ENCODE measurements around the gene ADGRG4. TPM values are rescaled to one million over a fixed set of nuclear protein-coding genes. Genes with fewer than 3 reads are reported as not detected.

Gene ADGRG4
- total RNA-seq, 1 experiment from 2014 or later, result not detected

GRCh38 chrX:136328933-136329332 is 28.2 kb downstream of the ADGRG4 start:
- ChIA-PET POLR2A (ENCODE audit: low non-redundant PET) (no interaction called here), CTCF (no interaction called here)
- no TSS peak for BruUV-seq (replicated peaks)
- Histone ChIP-seq H3K27ac (ENCODE audit: low read depth, low read length, poor library complexity, severe bottlenecking) (no peak overlapping the region), H3K4me1 (ENCODE audit: insufficient read depth, low read length, poor library complexity, severe bottlenecking) (no peaks in the 10 kb centered on the region), H3K9me3 (ENCODE audit: low read depth, low read length, poor library complexity, severe bottlenecking) (no peaks in the 10 kb centered on the region), H3K4me3 (ENCODE audit: low read depth, low read length, poor library complexity, severe bottlenecking) (no peak overlapping the region), H3K36me3 (ENCODE audit: insufficient read depth, low read length, poor library complexity, severe bottlenecking) (no peaks in the 10 kb centered on the region), H3K27me3 (replicated peaks; ENCODE audit: insufficient read depth, low read depth, low read length, poor library complexity) (no peaks in the 10 kb centered on the region)
- intact Hi-C loops (cut with micrococcal nuclease; ENCODE audit: unreplicated experiment), result no loop called here
- no peak for TF ChIP-seq EZH2 (IDR thresholded peaks at IDR 0.05; ENCODE audit: borderline replicate concordance, low read depth, low read length, poor library complexity, severe bottlenecking)
- no peak for TF ChIP-seq CTCF (conservative IDR thresholded peaks at IDR 0.05; ENCODE audit: low read depth, low read length)
- no peak for DNase-seq (ENCODE audit: low spot score)

- Histone ChIP-seq H3K36me3 (ENCODE audit: insufficient read depth, low read length, poor library complexity, severe bottlenecking) (no peaks in the 10 kb centered on the region), H3K4me1 (ENCODE audit: insufficient read depth, low read length, poor library complexity, severe bottlenecking) (no peaks in the 10 kb centered on the region), H3K9me3 (ENCODE audit: low read depth, low read length, poor library complexity, severe bottlenecking) (no peaks in the 10 kb centered on the region), H3K27me3 (replicated peaks; ENCODE audit: insufficient read depth, low read depth, low read length, poor library complexity) (no peaks in the 10 kb centered on the region), H3K27ac (ENCODE audit: low read depth, low read length, poor library complexity, severe bottlenecking) (no peak overlapping the region), H3K4me3 (ENCODE audit: low read depth, low read length, poor library complexity, severe bottlenecking) (no peak overlapping the region)
- BruUV-seq (replicated peaks), result no TSS peak
- DNase-seq (ENCODE audit: low spot score), result peak; percentile 1
- ChIA-PET POLR2A (ENCODE audit: low non-redundant PET) (interaction anchor here (0.5 kb wide), 1 partner anchor 195 kb away, joined by 4 read pairs; the partner anchor contains the start of gene VGLL1), CTCF (no interaction called here)
- TF ChIP-seq EZH2 (IDR thresholded peaks at IDR 0.05; ENCODE audit: borderline replicate concordance, low read depth, low read length, poor library complexity, severe bottlenecking) (no peak), CTCF (conservative IDR thresholded peaks at IDR 0.05; ENCODE audit: low read depth, low read length) (peak; percentile 45)
- intact Hi-C loops (cut with micrococcal nuclease; ENCODE audit: unreplicated experiment), result no loop called here
Observed at GRCh38 chrX:136336623-136337022, 35.9 kb downstream of the ADGRG4 start.

- Histone ChIP-seq H3K27me3 (replicated peaks; ENCODE audit: insufficient read depth, low read depth, low read length, poor library complexity) (no peaks in the 10 kb centered on the region), H3K9me3 (ENCODE audit: low read depth, low read length, poor library complexity, severe bottlenecking) (no peaks in the 10 kb centered on the region), H3K4me1 (ENCODE audit: insufficient read depth, low read length, poor library complexity, severe bottlenecking) (no peaks in the 10 kb centered on the region), H3K27ac (ENCODE audit: low read depth, low read length, poor library complexity, severe bottlenecking) (no peak overlapping the region), H3K36me3 (ENCODE audit: insufficient read depth, low read length, poor library complexity, severe bottlenecking) (no peaks in the 10 kb centered on the region), H3K4me3 (ENCODE audit: low read depth, low read length, poor library complexity, severe bottlenecking) (no peak overlapping the region)
- ChIA-PET POLR2A (ENCODE audit: low non-redundant PET) (no interaction called here), CTCF (no interaction called here)
- intact Hi-C loops (cut with micrococcal nuclease; ENCODE audit: unreplicated experiment), result no loop called here
- no TSS peak for BruUV-seq (replicated peaks)
- no peak for DNase-seq (ENCODE audit: low spot score)
- no peak for TF ChIP-seq CTCF (conservative IDR thresholded peaks at IDR 0.05; ENCODE audit: low read depth, low read length)
- no peak for TF ChIP-seq EZH2 (IDR thresholded peaks at IDR 0.05; ENCODE audit: borderline replicate concordance, low read depth, low read length, poor library complexity, severe bottlenecking)
Observed at GRCh38 chrX:136339702-136340101, 38.9 kb downstream of the ADGRG4 start.
